HG03521 (cell line): ENCODE measurements around the gene CD34.
A peak's percentile ranks its signal among the peaks of the same experiment; 100 is the strongest.

Source experiments
- ATAC-seq: cut with Tn5 transposase; IDR thresholded peaks from one replicate; pipeline ENCODE4 v1.9.1; 2021; ENCODE audit warnings: mild to moderate bottlenecking, moderate library complexity; ENCODE audit not compliant: unreplicated experiment

CD34 gene

GRCh38 chr1:207901041-207901653 lies 9.8 kb downstream of the CD34 start:
- no peak for ATAC-seq

GRCh38 chr1:207898836-207899235 lies 12.1 kb downstream of the CD34 start:
- ATAC-seq, result no peak

GRCh38 chr1:207898260-207898659 lies 12.7 kb downstream of the CD34 start:
- ATAC-seq, result no peak

- no peak for ATAC-seq
Measured at GRCh38 chr1:207897188-207897587, 13.7 kb downstream of the CD34 start.

DNA sequence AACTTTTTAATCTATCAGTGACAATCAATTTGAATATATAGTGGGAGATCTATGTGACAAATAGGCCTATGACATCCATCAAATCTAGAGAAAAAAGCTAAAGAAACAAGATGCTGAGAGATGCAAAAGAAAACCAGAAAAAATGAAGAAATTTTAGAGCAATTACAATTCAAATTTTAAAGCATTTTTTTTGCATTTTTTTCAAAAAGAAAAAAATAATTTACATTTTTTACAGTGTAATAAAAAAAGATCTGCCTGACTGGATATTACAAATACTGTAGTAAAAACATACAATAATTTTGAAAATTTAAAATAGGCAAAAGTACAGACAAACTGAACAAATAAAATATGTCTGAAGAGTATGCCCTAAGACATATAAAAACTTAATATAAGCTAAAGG lies 14.4 kb downstream of the CD34 start:
- ATAC-seq, result no peak

DNA sequence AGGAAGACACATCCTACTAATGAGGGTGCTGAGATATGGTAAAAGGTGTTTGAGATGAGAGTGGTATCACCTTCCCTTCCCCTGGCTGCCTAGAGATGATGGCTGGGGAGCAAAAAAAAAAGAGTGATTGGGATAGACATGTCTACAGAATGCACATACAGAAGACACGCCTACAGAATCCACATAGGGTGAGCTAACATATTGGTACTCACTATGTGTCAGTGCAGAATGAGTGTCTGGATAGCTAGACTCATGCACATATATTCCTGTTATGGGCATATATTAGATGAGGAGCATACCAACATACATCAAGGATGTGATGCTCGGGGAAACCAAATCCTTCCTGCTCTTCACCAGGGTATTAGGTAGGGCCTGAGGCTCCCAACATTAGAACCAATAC lies 16.2 kb downstream of the CD34 start:
- no peak for ATAC-seq

DNA sequence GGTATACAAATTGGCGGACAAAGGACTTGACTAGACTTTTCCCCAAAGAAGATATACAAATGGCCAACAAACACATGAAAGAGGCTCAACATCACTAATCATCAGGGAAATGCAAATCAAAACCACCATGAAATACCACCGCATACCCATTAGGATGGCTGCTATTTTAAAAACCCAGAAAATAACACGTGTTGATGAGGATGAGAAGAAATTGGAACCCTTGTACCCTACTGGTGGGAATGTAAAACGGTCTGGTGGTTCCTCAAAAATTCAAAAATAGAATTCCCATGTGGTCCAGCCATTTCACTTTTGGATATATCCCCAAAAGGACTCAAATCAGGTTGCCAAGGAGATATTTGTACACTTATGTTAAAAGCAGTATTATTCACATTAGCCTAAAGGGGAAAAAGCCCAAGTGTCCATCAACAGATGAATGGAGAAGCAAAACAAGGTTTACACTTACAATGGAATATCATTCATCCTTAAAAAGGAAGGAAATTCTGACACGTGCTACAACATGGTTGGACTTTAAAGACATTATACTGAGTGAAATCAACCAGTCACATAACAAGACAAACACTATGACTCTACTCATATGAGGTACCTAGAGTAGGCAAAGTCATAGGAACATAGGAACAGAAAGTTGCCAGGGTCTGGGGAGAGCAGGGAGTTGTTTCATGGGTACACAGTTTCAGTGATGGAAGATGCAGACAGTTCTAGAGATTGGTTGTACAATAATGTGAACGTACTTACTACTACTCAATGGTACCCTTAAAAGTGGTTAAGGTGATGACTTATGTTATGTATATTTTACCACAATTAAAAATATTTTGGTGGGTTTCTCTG lies 17.0 kb downstream of the CD34 start:
- ATAC-seq, result no peak

GRCh38 chr1:207892764-207893163 lies 18.2 kb downstream of the CD34 start:
- no peak for ATAC-seq

DNA sequence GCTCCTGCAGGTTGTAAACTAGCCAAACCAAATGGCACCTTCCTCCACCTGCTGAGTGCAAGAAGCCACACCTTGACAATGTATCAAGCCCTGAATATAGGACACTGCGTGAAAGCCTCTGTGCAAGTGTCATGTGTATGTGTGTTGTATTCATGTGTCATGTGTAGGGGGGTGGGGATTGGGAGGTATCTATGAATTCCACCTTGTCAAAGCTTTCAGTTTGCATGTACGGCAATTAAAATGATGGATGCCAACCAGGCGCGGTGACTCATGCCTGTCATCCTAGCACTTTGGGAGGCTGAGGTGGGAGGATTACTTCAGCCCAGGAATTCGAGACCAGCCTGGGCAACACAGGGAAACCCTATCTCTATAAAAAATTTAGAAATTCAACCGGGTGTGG lies 19.8 kb downstream of the CD34 start:
- ATAC-seq, result no peak

- ATAC-seq, result no peak
Measured at GRCh38 chr1:207890136-207890738, 20.7 kb downstream of the CD34 start.

- no peak for ATAC-seq
Measured at GRCh38 chr1:207888652-207889051, 22.3 kb downstream of the CD34 start.

GRCh38 chr1:207887542-207888201 lies 23.3 kb downstream of the CD34 start:
- ATAC-seq, result no peak

GRCh38 chr1:207886227-207886626 lies 24.7 kb downstream of the CD34 start:
- no peak for ATAC-seq

- ATAC-seq, result peak; percentile 67
Measured at GRCh38 chr1:207885129-207886032, 25.5 kb downstream of the CD34 start.

DNA sequence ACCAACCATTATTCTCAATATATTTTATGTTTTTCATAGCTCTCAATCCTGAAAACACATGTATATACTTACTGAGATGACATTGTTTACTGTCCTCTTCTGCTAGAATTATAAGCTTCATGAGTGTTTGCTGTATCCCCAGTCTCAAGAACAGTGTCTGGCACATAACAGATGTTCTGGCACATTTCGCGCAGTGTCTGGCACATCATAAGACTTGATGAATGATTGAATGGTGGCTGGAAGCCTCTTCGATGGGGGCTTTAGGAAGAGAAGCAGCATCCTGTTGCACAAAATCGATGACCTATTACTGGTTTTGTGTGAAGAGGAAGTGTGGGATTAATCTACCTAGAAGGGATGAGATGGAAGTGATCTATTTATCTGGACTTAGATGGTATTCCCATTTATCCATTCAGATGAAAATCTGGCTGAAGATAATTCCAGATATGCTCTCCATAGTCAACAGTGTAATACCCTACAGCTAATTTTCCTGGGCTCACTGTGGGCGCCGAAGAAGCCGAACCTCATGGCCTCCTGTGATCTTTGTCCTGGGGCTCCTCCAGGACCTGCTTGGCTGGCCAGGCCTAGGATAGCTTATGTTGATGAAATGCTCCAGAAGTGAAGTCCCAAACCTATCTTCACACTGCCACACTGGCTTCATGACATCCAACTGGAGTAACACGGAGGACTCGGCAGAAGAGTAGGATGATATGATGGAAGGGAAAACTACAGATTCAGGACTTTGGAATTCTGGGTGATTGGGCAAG lies 26.5 kb downstream of the CD34 start:
- no peak for ATAC-seq

GRCh38 chr1:207883660-207884250 lies 27.2 kb downstream of the CD34 start:
- ATAC-seq, result no peak

DNA sequence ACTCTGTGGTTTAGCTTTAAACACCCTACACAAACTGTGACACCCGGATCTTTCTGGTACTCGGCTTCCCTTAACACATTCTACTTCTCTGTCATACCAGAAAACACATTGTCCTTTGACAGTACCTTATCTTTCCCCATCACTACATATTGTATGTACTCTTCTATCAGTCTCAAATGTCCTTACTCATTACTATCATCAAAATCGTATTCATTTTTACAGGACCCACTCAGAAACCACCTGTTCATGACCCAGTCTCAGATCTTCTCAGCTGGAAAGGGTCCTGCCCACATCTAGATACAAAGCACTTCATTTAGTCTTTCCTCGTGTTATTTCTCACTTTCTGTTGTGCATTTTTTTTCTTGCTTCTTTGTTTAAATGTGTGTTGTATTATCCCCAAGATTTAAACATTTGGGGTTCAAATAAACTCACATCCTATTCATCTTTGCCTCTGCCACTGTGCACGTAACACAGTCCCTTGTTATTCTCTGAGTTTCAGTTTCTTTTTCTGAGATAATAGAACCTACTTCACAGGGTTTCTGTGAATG lies 27.7 kb downstream of the CD34 start:
- ATAC-seq, result no peak

GRCh38 chr1:207882692-207883091 lies 28.2 kb downstream of the CD34 start:
- no peak for ATAC-seq

DNA sequence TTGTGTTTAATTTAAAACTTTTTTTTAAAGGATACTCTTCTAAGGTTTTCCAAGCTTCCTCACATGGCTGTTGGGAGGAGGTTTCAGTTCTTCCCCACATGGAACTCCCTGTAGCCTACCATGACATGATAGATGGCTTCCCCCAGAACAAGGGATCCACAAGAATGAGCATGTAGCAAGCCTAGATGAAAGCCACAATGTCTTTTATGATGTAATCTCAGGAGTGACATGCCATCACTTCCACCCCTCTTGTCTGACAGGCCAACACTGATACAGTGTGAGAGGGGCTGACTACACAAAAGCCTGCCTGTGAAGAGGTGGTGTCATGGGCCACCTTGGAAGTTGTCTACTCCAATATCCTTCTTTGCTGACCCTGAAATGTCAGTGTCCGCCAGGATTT lies 32.0 kb downstream of the CD34 start:
- no peak for ATAC-seq
